HK-2 (cell line): ENCODE measurements around the gene RMI2.
A peak's percentile ranks its signal among the peaks of the same experiment; 100 is the strongest.

ENCODE experiments used
- DNase-seq: peaks from one replicate; pipeline ENCODE4 v3.0.0-alpha.2; 2018; ENCODE audit not compliant: unreplicated experiment

The RMI2 gene

DNA sequence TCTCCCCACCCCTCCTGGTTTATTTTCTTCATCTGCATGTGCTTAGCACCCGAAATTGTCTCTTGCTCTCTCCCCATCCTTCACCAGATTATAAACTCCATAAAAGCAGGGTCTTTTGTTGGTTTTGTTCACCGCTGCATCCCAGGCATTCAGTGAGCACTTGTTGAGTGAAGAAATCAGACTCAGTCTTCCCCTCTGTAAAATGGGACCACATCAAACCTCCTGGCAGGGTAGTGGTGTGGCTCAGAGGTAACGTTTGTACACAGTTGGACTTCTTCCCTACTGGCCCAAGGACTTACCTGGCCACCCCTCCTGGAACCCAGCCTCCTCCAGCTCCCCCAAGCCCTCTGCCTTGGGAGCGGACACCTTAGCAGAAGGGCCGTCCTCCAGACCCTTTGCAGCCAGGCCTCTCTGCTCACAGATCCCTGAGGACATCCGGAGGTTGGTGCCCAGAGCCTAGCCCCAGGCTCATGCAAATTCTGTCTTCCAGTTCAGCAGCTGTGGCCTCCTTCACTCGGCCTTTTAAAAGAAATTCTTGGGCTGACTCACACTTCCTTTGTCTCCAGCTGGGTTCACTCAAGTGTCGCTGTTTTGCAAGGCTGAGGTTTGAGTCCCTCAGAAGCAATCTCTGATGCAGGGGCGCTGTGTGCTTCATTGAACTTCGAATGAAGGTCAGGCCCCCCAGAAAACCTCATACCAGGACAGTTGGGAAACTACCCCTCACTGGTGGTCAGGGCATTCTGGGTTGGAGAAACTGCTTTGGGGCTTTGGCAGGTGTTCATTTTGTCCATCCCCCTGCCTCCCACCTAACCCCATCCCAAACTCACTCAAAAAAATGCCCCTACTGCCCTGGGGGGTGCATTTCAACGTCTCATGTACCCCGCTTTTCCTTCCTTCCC lies 16.8 kb upstream of the RMI2 start:
- DNase-seq: peak; percentile 56

DNA sequence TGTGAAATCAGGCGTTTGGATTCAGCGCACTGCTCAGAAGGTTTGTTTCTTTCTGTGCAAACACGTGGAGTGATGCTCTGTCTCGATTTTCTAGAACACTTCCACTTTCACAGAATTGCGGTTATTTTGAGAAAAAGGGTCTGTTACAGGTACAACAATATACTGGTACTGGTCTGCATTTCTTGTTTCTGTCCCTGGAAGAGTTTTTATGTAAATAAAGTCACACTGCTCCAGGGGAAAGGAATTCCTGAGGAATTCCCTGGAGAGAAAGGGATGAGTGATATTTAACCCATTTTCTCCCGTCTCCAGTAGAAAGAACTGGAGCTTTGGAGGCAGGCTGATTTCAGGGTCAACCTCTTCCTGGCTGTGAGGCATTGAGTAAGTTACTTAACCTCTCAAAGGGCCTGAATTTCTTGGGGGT lies 16.2 kb upstream of the RMI2 start:
- DNase-seq: no peak

GRCh38 chr16:11329891-11330290 lies 15.4 kb upstream of the RMI2 start:
- DNase-seq: no peak

GRCh38 chr16:11330526-11331237 lies 14.6 kb upstream of the RMI2 start:
- no peak for DNase-seq

DNA sequence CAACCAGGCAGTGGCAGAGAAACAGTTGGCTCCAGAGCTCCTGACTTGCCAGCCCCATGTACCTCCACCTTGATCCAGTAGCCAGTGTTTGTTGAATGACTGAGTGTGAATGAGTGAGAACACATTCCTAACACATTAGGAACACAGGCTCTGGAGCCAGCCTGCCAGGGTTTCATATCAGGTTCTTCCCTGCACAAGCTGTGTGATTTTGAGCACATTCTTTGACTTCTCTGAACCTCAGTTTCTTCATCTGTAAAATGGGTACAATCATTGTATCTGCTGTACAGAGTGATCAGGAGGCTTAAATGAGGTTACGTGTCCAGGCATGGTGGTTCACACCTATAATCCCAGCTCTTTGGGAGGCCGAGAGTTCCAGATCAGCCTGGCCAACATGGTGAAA lies 13.3 kb upstream of the RMI2 start:
- no peak for DNase-seq

- DNase-seq: no peak
These were observed 12.2 kb upstream of the RMI2 start for GRCh38 chr16:11333010-11333409.

DNA sequence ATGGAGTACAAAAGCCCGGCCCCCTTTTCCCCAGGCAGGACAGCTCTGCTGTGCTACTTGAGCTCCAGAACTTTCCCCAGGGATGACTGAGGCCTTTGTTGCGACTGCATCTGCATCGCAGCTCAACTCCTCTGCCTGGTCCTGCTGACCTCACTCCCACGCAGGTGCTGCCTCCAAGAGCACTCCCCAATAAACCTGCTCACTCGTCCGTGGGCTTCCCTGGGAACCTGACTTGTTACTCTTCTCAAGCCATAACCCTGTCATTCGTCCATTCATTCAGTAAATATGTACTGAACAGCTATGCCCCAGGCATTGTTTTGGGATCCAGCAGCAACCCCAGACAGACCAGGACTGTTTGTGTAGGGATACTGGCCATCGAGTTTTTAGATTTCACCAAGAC lies 11.6 kb upstream of the RMI2 start:
- DNase-seq: no peak

DNA sequence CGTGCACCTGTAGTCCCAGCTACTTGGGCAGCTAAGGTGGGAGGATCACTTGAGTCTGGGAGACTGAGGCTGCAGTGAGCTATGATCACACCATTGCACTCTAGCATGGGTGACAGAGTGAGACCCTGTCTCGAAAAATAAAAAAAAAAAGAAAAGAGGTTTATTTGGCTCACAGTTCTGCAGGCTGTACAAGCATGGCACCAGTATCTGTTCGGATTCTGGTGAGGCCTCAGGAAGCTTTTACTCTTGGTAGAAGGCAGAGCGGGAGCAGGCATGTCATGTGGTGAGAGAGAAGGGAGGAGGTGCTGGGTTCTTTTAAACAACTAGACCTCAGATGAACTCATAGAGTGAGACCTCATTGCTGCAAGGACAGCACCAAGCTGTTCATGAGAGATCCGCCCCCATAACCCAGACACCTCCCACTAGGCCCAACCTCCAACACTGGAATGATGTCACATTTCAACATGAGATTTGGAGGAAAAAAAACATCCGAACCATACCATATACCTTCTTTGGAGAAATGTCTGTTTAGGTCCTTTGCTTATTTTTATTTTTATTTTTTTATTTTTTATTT lies 10.3 kb upstream of the RMI2 start:
- DNase-seq: no peak

- DNase-seq: no peak
These were observed 6.2 kb upstream of the RMI2 start for GRCh38 chr16:11339075-11339474.

DNA sequence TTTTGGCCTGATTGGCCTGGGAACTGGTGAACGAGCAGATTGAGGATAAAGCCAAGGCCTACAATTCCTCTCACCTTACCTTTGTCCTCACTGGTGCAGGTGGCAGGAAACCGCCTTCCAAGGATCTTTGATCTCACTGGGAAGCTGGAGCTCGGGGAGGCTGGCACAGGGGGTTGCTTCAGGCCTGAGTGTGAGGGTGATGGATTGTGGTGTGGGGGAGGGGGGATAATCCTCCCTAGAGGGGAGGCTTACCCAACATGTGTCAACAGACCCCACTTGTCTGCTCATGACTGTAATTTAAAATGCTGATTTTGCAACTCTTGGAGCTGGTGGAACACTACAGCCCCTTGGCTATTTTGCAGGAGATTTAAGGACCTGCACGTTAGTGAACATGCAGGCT lies 4.5 kb upstream of the RMI2 start:
- DNase-seq: no peak

DNA sequence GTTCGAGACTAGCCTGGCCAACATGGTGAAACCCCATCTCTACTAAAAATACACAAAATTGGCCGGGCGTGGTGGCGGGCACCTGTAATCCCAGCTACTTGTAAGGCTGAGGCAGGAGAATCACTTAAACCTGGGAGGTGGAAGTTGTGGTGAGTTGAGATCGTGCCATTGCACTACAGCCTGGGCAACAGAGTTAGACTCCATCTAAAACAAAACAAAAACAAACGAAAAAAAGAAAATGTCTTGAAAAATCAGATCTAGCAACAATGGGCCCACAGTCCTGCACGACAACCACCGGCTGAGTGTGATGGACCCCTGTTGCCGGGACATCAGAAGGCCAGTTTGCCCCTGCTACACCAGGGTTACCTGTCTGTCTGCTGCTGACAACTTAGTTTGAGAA lies 3.9 kb upstream of the RMI2 start:
- DNase-seq: no peak

GRCh38 chr16:11342021-11342855 lies 3.0 kb upstream of the RMI2 start:
- DNase-seq: no peak

GRCh38 chr16:11346700-11347319 lies 1.6 kb downstream of the RMI2 start:
- DNase-seq: no peak

DNA sequence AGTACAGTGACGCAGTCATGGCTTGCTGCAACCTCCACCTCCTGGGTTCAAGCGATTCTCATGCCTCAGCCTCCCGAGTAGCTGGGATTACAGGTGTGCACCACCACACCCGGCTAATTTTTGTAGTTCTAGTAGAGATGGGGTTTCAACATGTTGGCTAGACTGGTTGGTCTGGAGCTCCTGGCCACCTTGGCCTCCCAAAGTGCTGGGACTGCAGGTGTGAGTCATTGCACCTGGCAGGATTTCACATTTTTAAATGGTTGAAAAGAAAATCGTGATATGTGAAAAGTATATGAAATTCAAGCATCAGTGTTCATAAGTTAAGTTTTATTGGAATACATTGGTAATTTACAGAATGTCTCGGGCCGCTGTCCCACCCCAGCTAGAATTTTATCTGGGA lies 2.6 kb downstream of the RMI2 start:
- DNase-seq: no peak

DNA sequence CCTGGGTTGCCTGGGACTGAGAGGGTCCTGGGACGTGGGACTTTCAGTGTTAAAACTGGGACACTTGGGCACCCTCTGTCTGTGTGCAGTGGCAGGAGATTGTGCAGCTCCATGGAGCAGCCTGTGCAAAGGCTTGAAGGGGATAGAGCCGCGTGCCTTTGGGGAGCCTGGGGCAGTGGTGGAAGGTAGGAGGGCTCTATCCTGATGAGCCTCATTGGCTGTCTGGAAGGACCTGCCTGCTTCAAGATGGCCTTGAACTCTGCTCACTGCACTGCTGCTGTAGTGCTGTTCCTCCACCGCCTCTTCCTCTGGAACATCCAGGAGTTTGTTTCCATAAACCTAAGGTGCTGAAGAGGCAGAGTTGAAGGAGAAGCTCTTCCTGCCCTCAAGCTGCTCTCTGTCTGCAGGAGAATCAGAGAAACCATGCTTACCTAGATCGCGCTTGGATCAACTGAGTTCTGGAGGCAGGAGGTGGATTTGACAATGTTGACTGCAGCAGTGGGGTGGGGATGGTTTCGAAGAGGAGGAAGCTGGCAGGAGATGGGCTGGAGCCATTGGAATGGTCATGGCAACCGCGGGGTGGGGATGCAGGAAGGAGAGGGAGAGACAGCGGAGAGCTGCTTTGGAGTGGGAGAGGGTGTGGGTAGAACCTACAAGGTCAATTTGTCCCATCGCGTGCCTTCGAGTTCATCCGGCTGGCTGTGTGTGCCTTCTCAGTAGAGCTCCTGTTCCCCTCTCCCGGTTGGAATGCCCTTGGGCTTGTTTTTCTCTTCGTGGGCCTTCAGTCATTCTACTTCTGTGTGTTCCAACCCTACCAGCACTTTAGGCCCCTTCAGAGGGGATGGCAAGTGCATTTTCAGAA lies 3.7 kb downstream of the RMI2 start:
- DNase-seq: no peak

DNA sequence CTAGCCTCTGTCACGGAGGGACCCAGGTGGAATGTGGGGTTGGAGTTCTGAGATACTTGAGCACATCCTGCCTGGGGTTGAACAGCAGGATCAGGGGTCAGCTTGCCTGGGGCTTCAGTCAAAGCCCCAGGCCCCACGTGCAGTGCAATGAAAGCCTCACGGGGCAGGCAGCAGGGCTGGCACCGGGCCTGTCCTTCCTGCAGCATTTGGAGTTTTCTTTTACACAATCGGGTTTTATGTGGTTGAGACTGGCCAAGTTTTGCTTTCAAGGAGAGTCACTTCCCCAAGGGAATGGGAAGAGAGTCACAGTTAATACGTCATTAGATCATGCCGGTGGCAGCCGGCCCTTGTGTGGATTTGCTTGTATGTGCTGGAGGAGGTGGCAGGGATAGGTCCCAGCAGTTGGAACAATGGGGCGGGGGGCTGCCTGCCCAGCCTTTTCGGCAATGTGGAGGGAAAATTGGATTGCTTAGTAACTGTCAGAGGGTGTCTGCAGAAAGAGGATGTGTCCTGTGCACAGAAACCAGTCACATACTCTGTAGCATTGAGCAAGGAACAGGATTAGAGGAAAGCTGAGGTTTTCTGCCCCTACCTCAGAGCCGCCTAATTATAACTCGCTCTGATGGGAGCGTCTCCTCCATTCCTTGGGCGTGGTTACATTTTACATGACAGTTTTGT lies 4.5 kb downstream of the RMI2 start:
- DNase-seq: no peak

GRCh38 chr16:11350519-11350918 lies 5.3 kb downstream of the RMI2 start:
- no peak for DNase-seq

DNA sequence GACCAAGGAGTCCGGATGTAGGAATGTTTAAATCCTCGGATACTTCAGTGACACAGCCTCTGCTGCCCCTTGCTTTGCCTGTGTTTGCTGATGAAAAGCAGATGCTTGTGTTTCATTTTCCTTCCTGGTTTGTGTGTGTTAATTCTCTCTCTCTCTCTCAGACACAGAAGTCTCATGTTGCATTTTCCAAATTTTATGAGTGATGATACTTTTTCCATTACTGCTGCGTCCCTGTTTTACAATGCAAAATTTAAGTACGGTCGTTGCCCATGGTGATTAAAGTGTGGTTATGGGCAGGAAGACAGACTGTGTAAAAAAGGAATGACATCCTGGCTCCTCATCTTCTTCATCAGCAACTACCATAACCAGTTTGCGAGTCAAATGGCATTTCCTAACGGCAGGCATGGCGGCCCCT lies 5.7 kb downstream of the RMI2 start:
- no peak for DNase-seq

- no peak for DNase-seq
These were observed 7.9 kb downstream of the RMI2 start for GRCh38 chr16:11353158-11353557.

DNA sequence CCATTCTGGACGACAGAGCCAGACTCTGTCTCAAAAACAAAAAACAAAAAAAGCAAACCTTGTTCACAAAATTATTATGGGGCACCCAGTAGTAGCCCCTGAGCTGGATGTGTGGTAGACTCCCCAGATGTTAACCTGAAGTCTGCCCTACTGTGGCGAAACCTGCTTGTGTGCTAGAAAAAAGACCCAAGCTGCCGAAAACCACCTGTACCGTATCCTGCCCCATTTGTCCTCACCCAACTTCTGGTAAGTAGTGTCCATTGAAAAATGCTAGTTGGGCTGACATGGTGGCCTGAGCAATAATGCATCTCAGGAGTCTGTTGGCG lies 9.1 kb downstream of the RMI2 start:
- DNase-seq: no peak
